Esophagus muscularis mucosa (tissue), 4 donors: Measurements from ENCODE around the gene FAM13A.

Source experiments
- CTCF ChIP-seq, 3 experiments: fragments of 200-600 bp in 2 of 3; fragments of 450-650 bp in 1 of 3; sonication (generic) in 2 of 3; IDR thresholded peaks; one replicate each; pipeline ENCODE4 v1.5.1; 2017 to 2019; ENCODE audit warnings: antibody characterized with exemption in 3 of 3, mild to moderate bottlenecking in 2 of 3, moderate library complexity in 1 of 3
- EP300 ChIP-seq: sonication (generic); formaldehyde crosslinking; IDR thresholded peaks from one replicate; pipeline ENCODE4 v1.6.1; 2017; ENCODE audit warnings: antibody characterized with exemption
- POLR2A ChIP-seq: fragments of 450-650 bp; IDR thresholded peaks from one replicate; pipeline ENCODE4 v1.6.1; 2017; ENCODE audit warnings: antibody characterized with exemption, moderate library complexity, mild to moderate bottlenecking, low read depth

- TF ChIP-seq POLR2A: no peak
- TF ChIP-seq CTCF (IDR thresholded peaks at IDR 0.05): no peak
- TF ChIP-seq EP300: no peak
Measured at GRCh38 chr4:89001647-89002445, 55.1 kb downstream of the FAM13A start.
